ENCODE measurements around the gene STK16. TPM values are rescaled to one million over a fixed set of nuclear protein-coding genes. Genes with fewer than 3 reads are reported as not detected.
"Not testable (repeated sequence)": the region's sequence is repeated elsewhere in the genome, so short reads cannot be mapped to it uniquely, and the experiment has no call there.

STK16 gene
- total RNA-seq, 1 donor from 2014 or later: 16.5 TPM

- ATAC-seq (peak; percentile 92), DNase-seq (ENCODE audit: low spot score) (peak; percentile 89)
- intact Hi-C loops (cut with DNase I): no loop called here
These were observed 8.7 kb downstream of the STK16 start, which contains the start of gene TUBA4A for GRCh38 chr2:219253753-219254589. TSS of gene TUBA4A (minus strand) at chr2:219253918. CDS start at chr2:219253858, 60 bp downstream.

DNA sequence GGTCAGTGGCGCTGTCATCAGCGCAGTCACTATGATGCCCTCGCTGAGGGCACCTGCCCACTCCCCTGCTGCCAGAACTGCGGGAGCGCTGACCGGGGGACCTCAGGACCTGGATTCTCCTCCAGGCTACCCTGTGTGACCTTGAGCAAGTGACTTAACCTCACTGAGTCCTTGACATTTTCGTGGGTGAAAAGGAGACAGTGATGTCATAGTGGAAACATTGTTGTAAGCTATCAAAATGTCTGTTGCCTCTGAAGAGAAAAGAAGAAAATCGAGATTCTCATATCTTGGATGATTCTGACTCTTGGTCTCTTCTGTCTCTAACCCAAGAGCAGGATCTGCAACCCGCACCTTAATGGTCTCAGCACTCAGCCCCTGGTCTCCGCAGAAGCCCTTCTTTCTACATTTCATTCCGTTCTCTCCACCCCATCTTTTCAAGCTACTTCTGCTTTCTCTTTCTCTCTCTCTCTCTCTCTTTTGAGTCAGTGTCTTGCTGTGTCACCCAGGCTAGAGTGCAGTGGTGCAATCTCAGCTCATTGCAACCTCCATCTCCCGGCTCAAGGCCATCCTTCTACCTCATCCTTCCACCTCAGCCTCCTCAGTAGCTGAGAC lies 9.4 kb downstream of the STK16 start:
- DNase-seq (ENCODE audit: low spot score) (no peak), ATAC-seq (no peak)
- intact Hi-C loops (cut with DNase I): no loop called here

DNA sequence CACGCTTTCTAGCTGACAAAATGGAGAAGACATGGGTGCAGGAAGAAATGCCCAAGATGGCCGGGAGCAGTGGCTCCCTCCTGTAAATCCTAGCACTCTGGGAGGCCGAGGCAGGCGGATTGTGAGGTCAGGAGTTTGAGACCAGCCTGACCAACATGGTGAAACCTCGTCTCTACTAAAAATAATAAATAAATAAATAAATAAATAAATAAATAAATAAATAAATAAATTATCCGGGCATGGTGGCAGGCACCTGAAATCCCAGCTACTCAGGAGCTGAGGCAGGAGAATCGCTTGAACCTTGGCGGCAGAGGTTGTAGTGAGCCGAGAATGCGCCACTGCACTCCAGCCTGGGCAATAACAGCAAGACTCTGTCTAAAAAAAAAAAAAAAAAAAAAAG lies 13.7 kb downstream of the STK16 start:
- ATAC-seq; DNase-seq (ENCODE audit: low spot score); intact Hi-C loops (cut with DNase I): not testable (repeated sequence)

DNA sequence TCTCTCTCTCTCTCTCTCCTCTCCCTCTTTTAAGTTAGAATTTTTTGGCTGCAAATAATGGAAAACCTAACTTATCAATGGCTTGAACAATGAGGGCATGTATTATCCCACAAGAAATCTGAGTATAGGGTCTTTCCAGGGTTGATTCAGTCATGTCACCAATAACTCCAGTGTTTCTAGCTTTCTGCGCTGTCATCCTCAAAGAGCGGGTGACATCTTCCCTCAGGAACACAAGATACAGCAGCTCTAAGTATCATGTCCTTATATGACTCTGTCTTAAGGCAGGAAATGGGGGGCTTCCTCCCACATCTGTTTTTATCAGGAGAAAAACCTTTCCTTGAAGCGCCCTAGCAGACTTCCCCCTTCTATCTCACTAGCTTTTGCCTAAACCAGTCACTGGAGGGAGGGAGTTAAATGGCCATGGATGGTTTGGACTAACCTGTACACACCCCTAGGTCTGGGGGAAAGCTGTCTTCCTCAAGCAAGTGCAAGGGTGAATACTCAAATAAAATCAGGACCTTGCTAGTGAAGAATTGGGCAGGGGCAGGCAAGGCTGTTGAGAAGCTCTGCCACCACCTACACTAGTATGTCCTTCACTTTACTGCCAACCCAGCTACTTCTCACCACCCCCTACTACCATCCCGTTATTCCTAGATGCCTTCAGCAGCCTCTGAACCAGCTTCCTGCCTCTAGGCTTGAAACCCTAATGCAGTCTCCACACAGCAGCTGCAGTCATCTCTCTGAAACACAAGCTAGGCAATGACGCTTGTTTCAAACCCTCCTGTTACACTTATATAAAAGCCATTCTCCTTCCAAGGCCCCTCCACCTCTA lies 16.0 kb downstream of the STK16 start:
- no peak for DNase-seq (ENCODE audit: low spot score)
- ATAC-seq: no peak
- intact Hi-C loops (cut with DNase I): no loop called here

DNA sequence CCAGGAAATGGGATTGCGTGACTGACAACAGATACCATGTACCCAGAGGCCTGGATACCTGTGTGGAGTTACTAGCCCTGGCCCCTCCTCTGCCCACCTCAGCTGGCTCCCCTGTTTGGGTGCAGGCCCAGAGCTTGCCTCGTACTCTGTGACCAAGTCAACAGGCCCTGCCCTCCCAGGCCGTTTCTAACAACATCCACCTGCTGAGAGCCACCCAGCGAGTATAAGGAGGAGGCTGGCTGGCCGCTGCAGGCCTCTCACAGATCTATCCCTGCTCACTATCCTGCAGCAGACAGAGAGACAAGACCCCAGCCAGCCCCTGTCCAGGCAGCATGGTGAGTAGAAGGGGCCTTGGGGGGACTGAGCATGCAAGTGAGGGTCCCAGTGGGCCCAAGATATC lies 21.0 kb downstream of the STK16 start:
- ATAC-seq (no peak), DNase-seq (ENCODE audit: low spot score) (no peak)
- intact Hi-C loops (cut with DNase I): no loop called here

- no peak for DNase-seq (ENCODE audit: low spot score)
- intact Hi-C loops (cut with DNase I): loop anchor here (1.0 kb wide), 1 partner anchor 22 kb away; the partner anchor contains the start of genes GLB1L and STK16
- ATAC-seq: no peak
These were observed 21.6 kb downstream of the STK16 start for GRCh38 chr2:219266886-219267285.

DNA sequence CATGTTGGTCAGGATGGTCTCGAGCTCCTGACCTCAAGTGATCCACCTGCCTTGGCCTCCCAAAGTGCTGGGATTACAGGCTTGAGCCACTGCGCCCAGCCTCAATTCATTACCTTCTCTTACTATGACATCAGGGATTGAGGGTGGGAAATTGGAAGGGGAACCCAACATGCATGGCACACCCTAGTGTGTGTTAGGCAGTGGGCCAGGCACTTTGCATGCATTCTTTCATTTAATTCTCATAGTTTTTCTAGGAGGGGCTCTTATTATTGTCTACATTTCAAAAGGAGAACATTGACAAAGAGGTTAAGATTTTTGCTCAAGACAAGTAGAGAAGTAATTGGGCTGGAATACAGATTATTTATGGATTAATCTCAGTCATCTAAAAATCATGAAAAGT lies 23.0 kb downstream of the STK16 start:
- no peak for DNase-seq (ENCODE audit: low spot score)
- intact Hi-C loops (cut with DNase I): no loop called here
- ATAC-seq: no peak

DNA sequence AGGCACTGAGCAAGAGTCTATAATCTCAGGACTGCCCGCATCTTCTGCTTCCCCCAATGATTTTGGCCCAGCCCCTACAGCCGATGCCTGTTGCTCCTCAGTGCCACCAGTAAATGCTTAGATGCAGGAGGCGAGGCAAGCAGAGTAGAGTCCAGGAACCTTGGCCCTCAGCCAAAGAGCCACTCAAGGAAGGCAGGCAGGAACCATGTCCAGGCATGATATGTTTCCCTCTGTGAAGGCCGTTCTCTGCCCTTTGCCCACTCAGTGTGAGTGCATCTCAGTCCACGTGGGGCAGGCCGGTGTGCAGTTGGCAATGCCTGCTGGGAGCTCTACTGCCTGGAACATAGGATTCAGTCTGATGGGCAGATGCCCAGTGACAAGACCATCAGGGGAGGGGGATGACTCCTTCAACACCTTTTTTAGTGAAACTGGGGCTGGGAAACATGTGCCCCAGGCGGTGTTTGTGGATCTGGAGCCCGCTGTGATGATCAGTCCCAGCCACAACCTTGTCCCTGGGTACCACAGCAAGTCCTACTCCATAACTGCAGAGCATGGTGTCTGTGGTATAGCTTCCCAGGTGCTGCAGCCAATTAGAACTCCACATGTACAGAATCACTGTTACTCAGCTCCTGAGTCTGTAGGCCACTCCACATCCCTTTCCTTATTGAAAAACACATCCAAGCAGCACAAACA lies 24.2 kb downstream of the STK16 start:
- DNase-seq (ENCODE audit: low spot score) (no peak), ATAC-seq (no peak)
- intact Hi-C loops (cut with DNase I): no loop called here

GRCh38 chr2:219270055-219270372 lies 24.7 kb downstream of the STK16 start:
- ATAC-seq: no peak

DNA sequence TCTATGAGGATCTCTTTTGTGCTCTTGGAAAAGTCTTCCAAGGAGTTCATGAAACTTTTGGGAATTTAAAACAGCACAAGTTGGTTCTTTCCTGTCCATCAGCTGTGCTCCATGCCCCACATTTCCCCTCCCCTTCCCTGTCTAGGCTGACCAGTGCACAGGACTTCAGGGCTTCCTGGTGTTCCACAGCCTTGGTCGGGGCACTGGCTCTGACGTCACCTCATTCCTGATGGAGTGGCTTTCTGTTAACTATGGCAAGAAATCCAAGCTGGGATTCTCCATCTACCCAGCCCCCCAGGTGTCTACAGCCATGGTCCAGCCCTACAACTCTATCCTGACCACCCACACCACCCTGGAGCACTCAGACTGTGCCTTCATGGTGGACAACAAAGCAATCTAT lies 25.7 kb downstream of the STK16 start:
- intact Hi-C loops (cut with DNase I): no loop called here
- DNase-seq (ENCODE audit: low spot score) (no peak), ATAC-seq (peak; percentile 20)

More at GRCh38 chr2:219270055-219270372, 24.7 kb downstream of the STK16 start:
- no peak for DNase-seq (ENCODE audit: low spot score)
- intact Hi-C loops (cut with DNase I): no loop called here

- DNase-seq (ENCODE audit: low spot score) (no peak), ATAC-seq (no peak)
- intact Hi-C loops (cut with DNase I): no loop called here
These were observed 27.1 kb downstream of the STK16 start for GRCh38 chr2:219272356-219272755.

DNA sequence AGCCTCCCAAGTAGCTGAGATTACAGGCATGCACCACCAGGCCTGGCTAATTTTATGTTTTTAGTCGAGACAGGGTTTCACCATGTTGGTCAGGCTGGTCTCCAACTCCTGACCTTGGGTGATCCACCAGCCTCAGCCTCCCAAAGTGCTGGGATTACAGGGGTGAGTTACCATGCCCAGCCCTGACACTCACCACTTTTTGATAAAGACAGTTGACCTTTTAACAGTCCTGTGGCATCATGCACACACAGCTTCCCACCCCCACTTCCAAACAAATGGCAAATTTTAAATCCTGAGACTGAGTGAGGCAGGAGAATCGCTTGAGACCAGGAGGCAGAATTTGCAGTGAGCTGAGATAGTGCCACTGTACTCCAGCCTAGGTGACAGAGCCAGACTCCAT lies 27.7 kb downstream of the STK16 start:
- DNase-seq (ENCODE audit: low spot score) (no peak), ATAC-seq (no peak)
- intact Hi-C loops (cut with DNase I): no loop called here

DNA sequence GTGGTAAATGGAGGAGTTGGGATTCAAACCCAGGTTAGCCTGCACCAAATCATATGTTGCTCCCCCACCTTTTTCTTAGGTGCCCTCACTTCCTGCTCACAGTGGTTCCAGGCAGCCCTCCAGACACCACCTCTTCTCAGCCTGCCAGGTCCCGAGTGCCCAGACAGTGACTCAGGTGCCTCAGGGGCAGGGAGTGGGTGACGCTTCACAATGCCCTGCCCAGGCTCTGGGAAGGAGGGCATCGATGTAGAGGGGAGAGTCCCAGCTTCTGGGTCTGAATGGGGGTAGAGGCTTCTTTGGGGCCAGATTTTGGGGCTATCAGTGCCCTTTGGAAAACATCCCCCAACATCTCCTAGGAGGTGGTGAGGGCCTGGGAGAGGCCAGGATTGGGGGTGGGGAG lies 28.7 kb downstream of the STK16 start:
- intact Hi-C loops (cut with DNase I): no loop called here
- ATAC-seq (no peak), DNase-seq (ENCODE audit: low spot score) (no peak)

- intact Hi-C loops (cut with DNase I): no loop called here
- DNase-seq (ENCODE audit: low spot score) (no peak), ATAC-seq (no peak)
These were observed 29.2 kb downstream of the STK16 start for GRCh38 chr2:219274361-219274921.

DNA sequence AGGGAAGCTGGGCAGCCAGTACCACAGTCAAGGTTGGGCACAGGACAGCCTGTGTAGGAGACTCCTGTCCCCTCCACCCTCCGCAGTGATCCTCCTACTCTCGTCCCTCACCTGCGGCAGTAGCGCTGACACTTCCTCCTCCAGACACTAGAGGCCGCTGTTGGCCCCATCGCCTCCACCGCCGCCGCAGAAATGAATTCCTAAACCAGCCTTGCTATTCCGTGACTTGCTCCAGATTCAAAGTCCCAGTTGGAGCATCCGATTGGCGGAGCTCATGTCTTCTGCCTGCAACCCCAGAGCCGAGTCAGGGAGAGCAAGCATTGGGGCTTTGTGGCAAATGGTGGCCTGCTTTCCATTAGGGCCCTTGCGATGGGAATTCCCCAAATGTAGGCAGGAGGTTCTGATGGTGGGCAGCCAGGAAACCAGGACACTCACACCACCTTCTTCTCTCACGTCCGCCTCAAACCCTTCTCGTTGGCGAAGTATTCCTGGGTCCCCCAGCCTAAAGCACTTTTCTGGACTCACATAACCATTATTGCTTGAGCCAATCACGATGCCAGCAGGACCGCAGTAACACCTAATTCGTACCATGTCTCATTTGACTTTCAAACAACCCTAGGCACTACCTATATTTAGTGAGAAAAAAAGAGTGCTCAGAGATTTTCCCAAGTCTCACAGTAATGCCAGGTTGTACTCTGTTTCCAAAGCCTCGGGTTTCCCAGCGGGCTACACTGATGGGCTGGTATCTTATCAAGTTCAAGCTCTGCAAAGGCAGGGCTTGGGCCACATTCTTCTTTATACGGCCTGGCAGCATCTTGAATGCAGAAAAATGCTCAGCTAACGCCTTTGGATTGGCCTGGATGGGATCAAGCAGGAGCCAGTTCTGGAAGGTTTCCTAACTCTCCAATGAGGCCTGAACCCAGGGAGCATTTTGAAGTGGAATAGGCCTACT lies 32.7 kb downstream of the STK16 start:
- ATAC-seq: peak; percentile 39
- intact Hi-C loops (cut with DNase I): loop anchor here (2.0 kb wide), 1 partner anchor 19 kb away; no protein-coding TSS in a partner anchor
- DNase-seq (ENCODE audit: low spot score): peak; percentile 89

GRCh38 chr2:219278655-219279150 lies 33.4 kb downstream of the STK16 start:
- ATAC-seq (no peak), DNase-seq (ENCODE audit: low spot score) (no peak)
- intact Hi-C loops (cut with DNase I): no loop called here

DNA sequence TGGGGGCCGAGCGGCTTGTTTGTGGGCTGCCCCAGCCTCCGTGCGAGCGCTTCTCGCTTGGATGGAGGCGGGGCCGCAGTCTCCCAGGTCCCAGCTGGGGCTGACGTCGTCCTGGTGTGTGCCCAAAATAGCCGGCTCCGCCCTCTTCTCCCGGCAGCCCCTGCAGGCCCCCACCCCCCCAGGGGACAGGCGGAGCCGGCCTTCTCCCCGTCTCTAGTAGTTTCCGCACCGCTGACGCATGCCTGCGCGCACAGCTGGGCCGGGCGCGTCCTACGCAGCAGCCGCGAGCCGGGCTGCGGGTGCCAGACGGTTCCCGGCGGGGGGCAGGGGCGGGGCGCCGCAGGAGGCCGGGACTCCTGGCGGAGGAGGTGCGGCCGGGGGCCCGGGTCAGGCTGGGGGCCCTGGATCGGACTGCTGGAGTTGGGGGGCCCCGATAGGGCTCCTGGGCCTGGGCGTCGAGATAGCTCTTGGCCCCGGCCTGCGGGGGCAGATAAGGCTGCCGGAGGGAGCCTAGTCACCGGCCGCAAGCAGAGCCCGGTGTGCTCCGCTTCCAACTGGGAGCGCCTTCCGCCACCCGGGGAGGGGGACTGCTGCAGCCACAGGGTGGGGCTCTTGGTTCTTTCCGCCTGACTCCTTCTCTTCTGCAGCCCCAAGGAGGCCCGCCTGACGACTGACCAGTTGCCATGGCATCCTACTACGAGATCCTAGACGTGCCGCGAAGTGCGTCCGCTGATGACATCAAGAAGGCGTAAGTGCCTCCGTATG lies 34.1 kb downstream of the STK16 start, which contains the start of gene DNAJB2:
Gene DNAJB2 (plus strand): TSS at position 216 of the 765 bp plus-strand sequence. CDS start 468 bp downstream, at position 684.
- DNase-seq (ENCODE audit: low spot score) (peak; percentile 99), ATAC-seq (peak; percentile 97)
- intact Hi-C loops (cut with DNase I): no loop called here

Measured in sciatic nerve (tissue), 2 donors.